ENCODE data around the gene CDH13.
A peak's percentile ranks its signal among the peaks of the same experiment; 100 is the strongest.

Gene CDH13

DNA sequence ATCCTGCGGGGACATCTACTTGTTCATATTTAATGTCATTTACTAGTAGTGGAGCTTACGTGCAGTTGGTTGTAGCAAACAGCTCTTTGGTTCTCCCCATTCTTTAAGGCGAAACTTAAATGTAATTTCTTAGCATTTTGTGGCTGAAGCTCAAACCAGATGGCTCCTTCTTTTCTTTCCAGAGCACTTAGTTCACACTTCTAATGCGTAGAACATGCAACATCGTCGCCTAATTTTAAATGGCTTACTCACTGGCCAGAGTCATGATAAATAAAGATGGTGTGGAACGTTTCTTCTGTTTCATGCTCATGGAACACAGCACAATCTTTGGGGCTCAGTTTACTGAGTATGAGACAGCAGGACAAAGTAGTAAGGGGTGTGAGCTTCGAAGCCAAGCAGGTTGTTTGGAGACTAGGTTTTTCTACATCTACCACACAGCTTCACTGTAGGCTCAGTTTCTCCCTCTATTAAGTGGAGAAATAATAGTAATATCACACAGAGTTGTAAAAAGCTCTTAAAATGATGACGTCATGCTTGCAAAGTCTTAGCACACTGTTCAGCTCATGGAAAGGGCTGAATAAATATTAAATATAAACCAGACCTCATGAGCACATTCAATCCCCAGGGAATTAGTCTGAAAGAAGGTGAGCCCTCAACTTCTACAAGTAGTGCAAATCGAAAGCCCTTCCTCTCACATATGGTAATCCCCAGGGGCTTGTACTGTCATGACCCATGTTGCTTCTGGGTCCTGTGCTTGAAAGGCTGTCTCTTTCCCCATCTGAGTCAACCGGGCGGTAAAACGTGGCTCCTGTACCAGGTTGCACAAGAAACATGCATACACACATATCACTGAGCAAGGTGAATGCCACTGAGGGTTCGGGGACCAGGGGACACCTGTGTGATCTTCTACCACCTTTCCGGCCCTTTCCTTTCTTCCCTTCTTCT, 384.3 kb downstream of the CDH13 start:
- no peak for DNase-seq

DNA sequence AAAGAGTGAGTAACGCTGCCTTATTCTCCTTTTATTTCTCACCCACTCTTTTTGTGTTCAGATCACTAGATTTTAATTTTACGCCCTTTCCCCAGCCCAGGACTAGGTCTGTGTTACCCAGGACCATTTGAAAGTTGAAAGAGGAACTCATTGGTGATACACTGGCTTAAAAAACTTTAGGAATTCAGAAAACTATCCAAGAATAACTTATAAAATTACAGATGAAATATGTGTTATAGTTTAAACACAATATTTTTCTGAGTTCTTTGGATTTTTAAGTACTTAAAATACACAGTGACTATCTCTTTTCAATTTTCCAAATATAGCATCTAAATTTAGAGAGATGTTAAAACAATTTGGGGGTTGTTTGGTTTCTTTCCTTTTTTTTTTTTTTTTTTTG, 385.2 kb downstream of the CDH13 start:
- no peak for DNase-seq

DNA sequence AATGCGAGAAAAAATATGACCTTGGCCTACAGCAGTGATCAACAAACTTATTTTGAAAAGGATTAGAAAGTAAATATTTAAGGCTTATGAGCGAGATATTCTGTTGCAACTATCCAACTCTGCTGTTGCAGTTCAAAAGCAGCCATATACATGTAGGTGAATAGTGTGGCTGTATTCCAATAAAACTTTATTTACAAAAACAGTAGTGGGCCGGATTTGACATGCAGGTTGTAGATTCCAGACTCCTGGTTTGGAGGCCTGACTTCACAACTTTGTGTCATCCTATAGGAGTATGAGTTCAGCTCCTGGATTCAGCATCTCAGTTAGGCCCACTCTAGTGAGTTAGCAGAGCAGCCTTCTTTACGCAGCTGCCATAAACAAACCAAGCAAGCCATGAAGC, 386.3 kb downstream of the CDH13 start:
- no peak for DNase-seq

DNA sequence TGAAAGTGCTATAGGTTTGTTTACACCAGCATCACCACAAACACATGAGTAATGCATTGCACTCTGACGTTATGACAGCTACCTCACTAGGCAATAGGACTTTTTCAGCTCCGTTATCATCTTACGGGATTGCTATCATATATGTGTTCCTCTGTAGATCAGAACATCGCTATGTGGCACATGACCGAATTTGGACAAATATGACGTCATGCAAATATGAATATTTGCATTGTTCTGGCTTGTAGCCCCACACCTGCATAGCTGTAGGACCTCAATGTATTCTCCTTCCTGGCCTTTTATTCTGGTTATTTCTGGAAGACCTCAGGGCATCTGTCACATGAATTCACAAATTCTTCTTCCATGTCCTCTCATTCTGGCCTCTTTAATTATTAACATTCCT, 393.2 kb downstream of the CDH13 start:
- no peak for DNase-seq

DNA sequence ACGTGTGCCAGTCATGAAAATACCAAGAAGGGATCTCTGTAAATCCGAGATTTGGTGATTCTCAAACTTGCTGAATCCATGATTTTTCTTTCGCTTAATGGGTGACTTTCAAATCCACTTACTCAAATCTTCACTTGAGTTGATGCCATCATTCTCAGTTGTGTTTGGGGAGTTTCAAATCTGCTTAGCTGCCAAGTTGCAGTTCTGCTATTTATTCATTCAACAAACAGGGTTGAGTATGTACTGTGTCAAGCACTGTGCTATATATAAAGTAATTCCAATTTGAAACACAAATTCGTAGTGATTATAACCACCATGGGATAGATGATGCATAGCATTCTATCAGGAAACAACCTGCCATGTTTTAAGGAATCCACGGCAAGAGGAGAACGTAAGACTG, 394.3 kb downstream of the CDH13 start:
- no peak for DNase-seq

DNA sequence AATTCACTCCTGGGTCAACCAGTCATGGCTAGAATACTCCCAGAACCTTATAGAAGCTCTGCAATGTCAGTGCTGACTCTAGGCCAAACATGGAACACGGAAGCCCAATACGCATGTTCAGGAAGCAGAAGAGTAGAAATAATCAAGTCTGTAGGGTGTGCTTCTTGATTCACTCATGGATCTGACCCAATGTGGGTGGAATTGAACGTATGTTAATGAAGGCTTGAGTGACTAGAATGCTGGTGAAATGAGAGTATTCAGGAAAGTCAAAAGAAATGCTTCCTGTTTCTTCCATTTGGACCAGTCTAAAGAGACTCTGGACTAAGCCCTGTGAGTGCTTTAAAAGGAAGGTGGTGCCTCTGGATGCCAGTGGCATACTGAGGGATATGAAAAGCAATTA, 395.0 kb downstream of the CDH13 start:
- no peak for DNase-seq

DNA sequence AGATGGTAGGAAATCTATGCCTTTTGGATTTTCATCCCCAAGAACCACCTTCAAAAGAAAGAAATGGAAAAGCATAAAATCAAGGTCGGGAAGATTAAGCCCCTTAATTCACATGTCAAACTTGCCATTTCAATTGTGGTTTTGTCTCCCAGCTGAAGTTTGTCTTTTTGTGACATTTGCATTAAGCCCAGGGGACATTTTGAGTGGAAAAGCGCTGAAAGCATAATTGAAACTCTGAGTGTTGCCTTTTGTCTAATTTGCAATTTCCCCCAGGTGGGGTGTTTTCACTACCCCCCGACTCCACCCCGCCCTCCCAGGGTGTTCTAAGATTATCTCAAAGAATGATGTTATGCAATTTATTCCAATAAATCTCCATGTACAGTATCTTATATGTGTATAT, 396.2 kb downstream of the CDH13 start:
- DNase-seq = no peak

DNA sequence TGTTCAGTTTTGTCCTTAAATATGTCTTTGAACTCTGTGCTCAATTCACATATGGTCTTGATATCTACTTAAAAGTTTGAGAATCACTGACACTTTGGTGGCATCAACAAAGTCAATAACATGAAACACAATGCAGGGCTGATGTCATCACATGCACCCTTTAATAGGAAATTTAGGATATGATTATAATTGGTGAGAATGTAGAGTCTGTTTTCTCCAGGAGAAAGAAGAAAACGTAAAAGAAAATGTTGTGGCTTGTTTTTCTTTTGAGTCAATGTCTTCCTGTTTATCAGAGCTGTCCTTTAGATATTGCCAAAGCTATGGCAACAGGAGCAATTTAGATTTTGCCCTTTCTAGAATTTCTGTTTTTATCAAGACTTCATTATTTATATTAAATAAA, 396.9 kb downstream of the CDH13 start:
- DNase-seq = no peak

DNA sequence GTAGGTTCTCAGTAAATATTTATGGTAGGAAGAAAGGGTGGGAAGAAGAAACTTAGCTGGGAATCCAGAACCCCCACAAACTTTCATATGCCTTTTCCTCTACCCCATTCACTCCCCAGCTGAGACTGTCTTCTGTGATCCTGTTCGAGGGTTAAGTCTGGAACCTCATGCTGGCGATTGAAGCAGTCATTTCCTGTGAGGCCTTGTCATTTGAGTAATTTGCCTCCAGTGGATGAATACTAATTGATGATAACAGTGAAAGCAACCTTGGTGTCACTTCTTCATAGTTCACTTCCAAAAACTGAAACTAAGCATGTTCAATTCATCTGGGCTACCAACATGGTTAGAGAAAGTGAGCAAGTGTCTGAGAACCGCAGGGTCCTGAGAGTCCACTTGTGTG, 401.2 kb downstream of the CDH13 start:
- DNase-seq = no peak

DNA sequence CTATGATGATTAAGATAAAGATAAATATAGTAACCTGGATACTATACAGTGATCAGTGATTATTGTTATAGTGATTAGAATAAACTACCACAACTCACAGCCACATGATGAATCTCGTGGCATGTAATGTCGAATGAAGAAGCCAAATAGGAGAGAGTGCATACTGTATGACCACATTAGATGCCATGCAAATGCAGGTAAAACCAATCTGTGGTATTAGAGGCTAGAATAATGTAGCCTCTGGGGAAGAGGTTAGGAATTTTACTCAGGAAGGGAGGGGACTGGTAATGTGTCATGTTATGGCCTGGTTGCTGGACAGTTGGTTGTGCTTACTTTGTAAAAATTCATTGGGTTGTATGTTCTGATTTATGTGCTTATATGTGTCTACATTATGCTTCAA, 402.7 kb downstream of the CDH13 start:
- no peak for DNase-seq

DNA sequence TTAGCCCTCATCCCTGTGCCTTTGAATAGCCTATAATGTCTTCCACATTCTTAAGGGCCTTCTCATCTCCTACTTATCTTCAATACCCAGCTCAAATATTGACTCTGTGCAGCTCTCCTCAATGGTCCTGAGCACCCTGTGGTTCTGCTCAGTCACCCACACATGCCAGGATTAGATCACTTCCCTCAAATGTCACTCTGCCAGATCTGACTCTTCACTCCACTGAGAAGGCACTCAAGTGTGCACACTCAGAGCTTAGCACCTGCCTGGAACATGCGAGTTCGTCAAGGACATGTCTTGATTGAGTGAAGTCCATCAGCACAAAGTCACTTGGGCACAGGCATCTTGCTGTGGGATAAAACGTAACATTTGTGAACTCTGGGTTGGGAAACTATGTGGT, 404.8 kb downstream of the CDH13 start:
- DNase-seq = no peak

DNA sequence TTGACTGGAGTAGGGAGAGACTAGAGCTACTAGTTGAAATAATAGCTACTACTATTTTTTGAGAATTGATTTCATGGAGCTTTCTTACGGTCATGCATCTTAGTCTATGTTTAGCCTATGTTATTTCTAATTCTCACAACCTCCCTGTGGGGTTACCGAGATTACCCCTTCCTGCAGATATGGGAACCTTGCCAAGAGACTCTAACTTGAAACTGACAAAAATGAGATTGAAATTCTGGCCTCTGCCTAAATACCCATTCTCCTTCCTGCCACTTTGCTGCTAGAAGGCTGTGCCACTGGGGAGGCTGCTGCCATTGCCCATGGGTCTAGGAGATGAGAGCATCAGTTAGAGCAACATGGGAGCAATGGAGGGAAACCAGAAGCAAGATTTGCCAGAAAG, 410.3 kb downstream of the CDH13 start:
- no peak for DNase-seq

DNA sequence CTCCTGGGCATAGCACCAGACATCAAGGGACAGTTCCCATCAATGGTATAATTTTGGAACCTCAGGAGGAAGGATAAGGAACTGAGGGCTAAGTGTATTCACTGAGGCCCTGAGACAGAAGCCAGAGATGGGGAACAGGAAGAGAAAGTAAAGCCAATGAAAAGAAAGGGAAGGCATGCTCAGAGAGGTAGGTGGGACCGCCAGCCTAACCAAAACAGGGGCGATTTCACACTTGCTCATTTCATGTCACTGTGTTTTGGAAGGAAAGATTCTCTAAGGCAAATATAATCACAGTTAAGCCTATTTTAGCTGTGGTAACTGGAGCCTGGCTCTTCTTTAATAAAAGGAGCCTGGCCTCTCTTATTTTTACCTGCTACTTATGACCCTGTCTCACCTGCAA, 411.1 kb downstream of the CDH13 start:
- DNase-seq = no peak

DNA sequence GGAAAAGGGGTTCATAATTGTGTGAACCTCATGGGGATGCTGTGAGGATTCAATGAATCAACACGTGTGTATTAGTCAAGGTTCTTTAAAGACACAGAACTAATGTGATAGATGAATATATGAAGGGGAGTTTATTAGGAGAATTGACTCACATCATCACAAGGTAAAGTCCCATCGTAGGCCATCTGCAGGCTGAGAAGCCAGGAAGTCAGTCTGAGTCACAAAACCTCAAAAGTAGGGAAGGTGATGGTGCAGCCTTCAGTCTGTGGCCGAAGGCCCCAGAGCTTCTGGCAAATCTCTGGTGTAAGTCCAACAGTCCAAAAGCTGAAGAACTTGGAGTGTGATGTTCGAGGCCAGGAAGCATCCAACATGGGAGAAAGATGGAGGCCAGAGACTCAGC, 413.4 kb downstream of the CDH13 start:
- no peak for DNase-seq

DNA sequence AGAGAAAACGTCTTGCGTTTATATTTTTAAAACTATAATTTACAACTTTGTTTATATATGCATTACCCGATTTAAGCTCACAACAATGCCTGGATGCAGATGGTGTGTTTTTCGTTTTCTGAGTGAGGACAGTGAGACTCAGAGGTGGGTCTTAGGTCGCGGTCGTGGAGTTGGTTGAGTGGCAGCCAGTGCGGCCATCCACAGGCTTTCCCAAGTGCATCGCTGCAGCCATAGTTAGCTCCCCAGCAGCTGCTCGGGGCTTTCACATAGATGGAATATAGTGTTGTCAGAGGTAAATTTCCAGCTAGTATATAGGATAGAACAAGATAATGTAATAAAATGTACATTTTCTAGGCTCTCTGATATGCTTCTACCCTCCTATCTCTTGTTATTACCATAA, 417.8 kb downstream of the CDH13 start:
- no peak for DNase-seq

DNA sequence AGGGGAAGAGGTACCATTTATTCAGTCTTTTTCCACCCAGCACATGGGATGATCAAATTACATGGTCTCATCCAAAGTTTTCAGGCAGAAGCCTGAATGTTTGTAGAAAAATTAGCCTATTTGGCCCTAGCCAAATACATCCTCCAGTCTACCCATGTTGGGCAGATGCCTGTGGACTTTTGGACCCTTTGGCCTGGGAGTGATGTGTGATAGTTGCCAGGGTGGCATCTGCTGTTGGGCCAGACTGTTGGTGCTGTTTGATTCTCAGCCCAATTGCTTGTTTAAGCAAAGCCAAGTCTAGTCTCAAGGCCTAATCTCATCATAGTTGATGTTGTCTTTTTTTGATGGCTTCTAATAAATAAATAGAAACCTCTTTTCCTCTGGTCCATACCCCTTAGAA, 419.0 kb downstream of the CDH13 start:
- DNase-seq = no peak

DNA sequence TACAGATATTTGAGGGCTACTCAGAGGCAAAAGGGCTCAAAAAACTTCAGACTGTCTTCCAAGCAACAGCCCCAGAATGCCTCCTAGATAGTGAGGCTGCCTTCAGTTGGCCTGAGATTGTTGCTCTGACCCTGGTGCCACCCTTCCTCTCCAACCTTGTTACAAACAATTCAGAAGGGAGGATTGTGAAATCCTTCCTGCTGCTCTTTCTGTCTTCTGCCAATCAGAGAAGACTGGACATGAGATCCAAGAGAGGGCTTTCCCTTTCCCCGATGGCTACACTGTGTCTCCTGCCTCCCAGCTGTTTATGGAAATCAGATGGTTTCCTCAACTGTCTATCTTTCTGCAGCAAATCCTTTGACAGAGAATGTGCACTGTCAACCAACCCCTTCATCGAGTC, 419.9 kb downstream of the CDH13 start:
- no peak for DNase-seq

DNA sequence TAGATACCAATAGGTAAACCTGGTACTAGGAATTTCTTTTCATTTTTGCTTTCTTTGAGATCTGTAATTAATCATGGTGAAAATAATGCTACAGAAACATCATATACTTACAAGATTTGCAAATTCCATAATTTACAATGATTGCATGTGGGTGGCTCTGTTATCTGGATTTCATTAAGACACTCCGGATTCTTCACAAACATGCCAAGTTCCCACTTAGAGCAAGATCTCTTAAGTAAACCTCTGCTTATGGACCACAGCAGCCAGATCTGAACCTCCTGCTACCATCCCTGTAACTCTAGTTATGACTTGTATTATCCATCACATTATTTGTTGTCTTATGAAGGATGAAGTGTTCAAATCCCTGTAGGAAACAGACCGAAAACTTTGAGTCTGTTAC, 424.7 kb downstream of the CDH13 start:
- no peak for DNase-seq

DNA sequence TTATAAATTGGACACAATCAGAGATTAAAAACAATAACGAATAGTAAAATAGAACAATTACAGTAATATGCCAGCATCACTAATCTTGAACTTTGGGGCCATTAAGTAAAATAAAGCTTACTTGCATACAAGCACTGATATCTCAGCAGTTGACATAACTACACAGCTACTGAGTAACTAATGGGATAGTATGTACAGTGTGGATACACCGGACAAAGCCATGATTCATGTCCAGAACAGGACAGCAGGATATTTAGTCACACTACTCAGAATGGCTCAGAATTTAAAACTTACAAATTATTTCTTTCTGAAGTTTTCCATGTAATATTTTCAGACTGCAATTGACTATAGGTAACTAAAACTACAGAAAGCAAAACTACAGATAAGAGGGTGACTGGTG, 427.5 kb downstream of the CDH13 start:
- no peak for DNase-seq

DNA sequence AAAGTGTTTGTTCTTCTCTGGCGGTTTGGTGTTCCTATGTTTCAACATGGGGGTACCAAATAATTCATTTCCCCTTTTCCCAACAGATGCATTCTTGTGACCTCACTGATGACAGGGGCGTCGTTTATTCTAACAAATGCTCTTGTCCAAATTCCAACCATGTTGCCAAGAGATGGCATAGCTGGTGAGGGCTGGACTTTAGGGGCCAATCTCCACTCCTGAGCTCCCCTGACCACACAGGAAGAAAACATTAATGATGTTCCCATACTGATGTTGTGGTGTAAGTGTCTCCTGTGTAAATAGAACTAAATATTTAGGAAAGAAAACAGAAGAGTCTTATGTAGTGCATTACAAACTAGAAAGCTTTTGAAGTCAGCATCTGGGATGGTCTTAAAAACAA, 431.6 kb downstream of the CDH13 start:
- no peak for DNase-seq

DNA sequence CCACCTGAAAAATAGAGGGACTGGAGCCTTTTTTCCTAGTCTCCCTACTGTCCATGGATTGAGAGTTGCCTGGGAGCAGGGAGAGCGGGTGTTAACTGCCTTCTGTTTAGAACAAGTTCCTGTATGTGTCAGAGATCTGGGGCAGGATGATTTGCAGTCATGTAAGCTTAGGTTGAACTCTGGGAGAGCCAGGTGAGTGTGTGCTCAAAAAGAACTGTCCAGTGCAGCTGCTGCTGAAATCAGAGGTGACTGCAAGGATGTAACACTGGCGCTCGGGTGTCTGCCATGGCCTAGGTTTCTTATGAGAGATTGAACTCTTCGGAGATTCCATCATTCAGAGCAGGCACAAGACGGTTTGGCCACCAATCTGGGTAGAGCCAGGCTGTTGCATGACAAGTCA, 432.5 kb downstream of the CDH13 start:
- no peak for DNase-seq

DNA sequence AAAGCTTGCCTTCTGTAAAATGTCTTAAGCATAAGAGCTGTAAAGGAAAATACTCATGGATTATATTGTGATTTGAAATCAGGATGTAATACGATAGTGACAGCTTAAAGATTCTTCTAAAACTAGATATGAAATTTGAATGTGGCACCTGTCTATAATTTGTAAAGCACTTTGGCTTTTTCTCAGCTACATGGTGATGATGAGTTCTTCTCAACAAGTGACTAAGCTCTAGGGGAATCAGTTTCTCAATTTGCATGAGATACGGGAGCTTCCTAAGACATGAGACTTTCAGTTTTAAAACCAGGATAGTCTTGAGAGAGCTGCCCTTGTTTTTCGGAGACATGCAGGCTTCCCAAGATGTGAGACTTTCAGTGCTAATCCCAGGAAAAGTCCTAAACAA, 439.2 kb downstream of the CDH13 start:
- no peak for DNase-seq

DNA sequence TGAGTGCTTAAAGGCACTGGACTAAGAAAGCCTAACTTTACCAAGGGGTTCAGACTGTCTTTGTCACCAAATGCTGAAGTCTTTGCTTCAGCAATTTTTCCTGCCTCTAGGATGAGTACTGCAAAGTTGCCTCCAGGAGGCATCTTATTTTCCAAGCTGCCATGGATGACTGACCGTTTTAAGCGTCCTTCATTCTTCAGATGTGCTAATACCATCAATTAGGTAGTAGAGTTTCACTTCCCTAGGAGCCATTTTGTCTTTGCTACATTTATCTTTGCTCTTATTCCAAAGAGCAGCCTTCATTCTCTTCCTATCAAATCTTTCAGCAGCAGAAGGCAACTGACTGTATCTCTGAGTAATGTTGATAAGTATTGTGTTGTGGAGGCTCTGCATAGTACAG, 440.1 kb downstream of the CDH13 start:
- no peak for DNase-seq

DNA sequence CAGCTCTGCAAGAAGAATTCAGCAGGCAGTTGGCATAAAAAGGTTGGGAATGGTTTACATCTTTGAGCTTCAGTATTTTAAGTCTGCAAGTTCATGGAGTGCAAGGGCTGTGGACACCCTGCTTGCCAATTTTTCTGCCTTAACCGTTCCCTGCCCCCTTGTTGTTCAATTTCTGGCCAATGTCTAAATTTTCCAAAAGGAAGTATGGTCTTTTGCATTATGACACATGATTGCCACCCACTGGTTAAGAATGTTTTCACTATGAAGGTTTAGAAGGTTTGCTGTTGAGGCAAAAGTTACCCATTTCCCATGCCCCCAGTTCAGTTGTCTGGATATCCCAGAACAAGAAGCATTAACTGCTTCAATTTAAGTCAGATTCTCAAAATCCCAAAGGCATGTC, 441.9 kb downstream of the CDH13 start:
- peak; percentile 59 for DNase-seq

All from NCI-H1092 treated with DMSO at 0.1 percent for 48 hours (cell line).